ENCODE data around the gene PGM2.

PGM2 gene

GRCh38 chr4:37876156-37876555 lies 49.7 kb downstream of the PGM2 start:
- no peak for TF ChIP-seq CTCF (IDR thresholded peaks at IDR 0.05; ENCODE audit: low read depth, low read length)
- H3K4me3 ChIP-seq (ENCODE audit: low read depth, low read length), result no peak overlapping the region

- TF ChIP-seq CTCF (IDR thresholded peaks at IDR 0.05; ENCODE audit: low read depth, low read length), result no peak
- no peak overlapping the region for H3K4me3 ChIP-seq (ENCODE audit: low read depth, low read length)
These were observed 52.9 kb downstream of the PGM2 start for GRCh38 chr4:37879365-37879764.

GRCh38 chr4:37881811-37882210 lies 55.3 kb downstream of the PGM2 start:
- no peak for TF ChIP-seq CTCF (IDR thresholded peaks at IDR 0.05; ENCODE audit: low read depth, low read length)
- no peak overlapping the region for H3K4me3 ChIP-seq (ENCODE audit: low read depth, low read length)

- H3K4me3 ChIP-seq (ENCODE audit: low read depth, low read length), result no peak overlapping the region
- no peak for TF ChIP-seq CTCF (IDR thresholded peaks at IDR 0.05; ENCODE audit: low read depth, low read length)
These were observed 56.3 kb downstream of the PGM2 start for GRCh38 chr4:37882665-37883296.

GRCh38 chr4:37884855-37885487 lies 58.5 kb downstream of the PGM2 start:
- TF ChIP-seq CTCF (IDR thresholded peaks at IDR 0.05; ENCODE audit: low read depth, low read length), result no peak

GRCh38 chr4:37885496-37885895 lies 59.0 kb downstream of the PGM2 start:
- H3K4me3 ChIP-seq (ENCODE audit: low read depth, low read length), result no peak overlapping the region
- no peak for TF ChIP-seq CTCF (IDR thresholded peaks at IDR 0.05; ENCODE audit: low read depth, low read length)

More at GRCh38 chr4:37884855-37885487, 58.5 kb downstream of the PGM2 start:
- no peak overlapping the region for H3K4me3 ChIP-seq (ENCODE audit: low read depth, low read length)
